ENCODE data around the gene TPH1. TPM values are rescaled to one million over a fixed set of nuclear protein-coding genes. Genes with fewer than 3 reads are reported as not detected.

Gene TPH1
- polyA plus RNA-seq, 3 donors from 2014 or later = not detected

- H3K36me3 Mint-ChIP-seq = peaks cover 0 to 4% (median under 1%) of the 10 kb centered on the region in 3 donors
- DNase-seq = no peak
- H3K27ac Mint-ChIP-seq = no peak overlapping the region
- H3K9me3 Mint-ChIP-seq = no peaks in the 10 kb centered on the region
- no peak overlapping the region for H3K4me3 Mint-ChIP-seq
- no peaks in the 10 kb centered on the region for H3K4me1 Mint-ChIP-seq
- H3K27me3 Mint-ChIP-seq (ENCODE audit: low read depth in 3 of 3) = peaks cover 0 to 2% (median 0%) of the 10 kb centered on the region in 3 donors
Observed at GRCh38 chr11:18063862-18064434, 17.9 kb upstream of the TPH1 start.

- Mint-ChIP-seq H3K4me3 (no peak overlapping the region), H3K27ac (no peak overlapping the region)
Observed at GRCh38 chr11:18063125-18063524, 17.1 kb upstream of the TPH1 start.

GRCh38 chr11:18061351-18061750, 15.3 kb upstream of the TPH1 start:
- no peak overlapping the region for H3K4me3 Mint-ChIP-seq
- H3K27me3 Mint-ChIP-seq (ENCODE audit: low read depth in 3 of 3) = peaks cover 0 to 2% (median 2%) of the 10 kb centered on the region in 3 donors
- DNase-seq = no peak
- H3K36me3 Mint-ChIP-seq = peaks cover 0 to 3% (median 0%) of the 10 kb centered on the region in 3 donors
- H3K9me3 Mint-ChIP-seq = no peaks in the 10 kb centered on the region
- no peak overlapping the region for H3K27ac Mint-ChIP-seq
- no peaks in the 10 kb centered on the region for H3K4me1 Mint-ChIP-seq

More at GRCh38 chr11:18063125-18063524, 17.1 kb upstream of the TPH1 start:
- H3K36me3 Mint-ChIP-seq = peaks cover 0 to 3% (median 0%) of the 10 kb centered on the region in 3 donors
- H3K9me3 Mint-ChIP-seq = no peaks in the 10 kb centered on the region
- no peaks in the 10 kb centered on the region for H3K4me1 Mint-ChIP-seq
- no peak for DNase-seq
- H3K27me3 Mint-ChIP-seq (ENCODE audit: low read depth in 3 of 3) = peaks cover 0 to 2% (median 2%) of the 10 kb centered on the region in 3 donors

GRCh38 chr11:18056561-18057181, 10.6 kb upstream of the TPH1 start:
- Mint-ChIP-seq H3K4me3 (no peak overlapping the region), H3K9me3 (peaks cover 0 to 2% (median 0%) of the 10 kb centered on the region in 6 donors), H3K4me1 (no peaks in the 10 kb centered on the region), H3K36me3 (peaks cover 0 to 5% (median 4%) of the 10 kb centered on the region in 3 donors), H3K27me3 (ENCODE audit: low read depth in 3 of 3) (peaks cover 0 to 4% (median 2%) of the 10 kb centered on the region in 3 donors), H3K27ac (no peak overlapping the region)
- no peak for DNase-seq

GRCh38 chr11:18054511-18055103, 8.5 kb upstream of the TPH1 start:
- Mint-ChIP-seq H3K27ac (no peak overlapping the region), H3K4me1 (no peaks in the 10 kb centered on the region)

GRCh38 chr11:18050848-18051247, 4.8 kb upstream of the TPH1 start:
- no peaks in the 10 kb centered on the region for H3K4me1 Mint-ChIP-seq
- H3K9me3 Mint-ChIP-seq = peaks cover 0 to 2% (median 0%) of the 10 kb centered on the region in 6 donors
- H3K36me3 Mint-ChIP-seq = peaks cover 0 to 12% (median 4%) of the 10 kb centered on the region in 3 donors
- H3K27ac Mint-ChIP-seq = no peak overlapping the region
- H3K27me3 Mint-ChIP-seq (ENCODE audit: low read depth in 3 of 3) = peaks cover 0 to 8% (median 6%) of the 10 kb centered on the region in 3 donors
- DNase-seq = no peak
- no peak overlapping the region for H3K4me3 Mint-ChIP-seq

More at GRCh38 chr11:18054511-18055103, 8.5 kb upstream of the TPH1 start:
- DNase-seq = no peak
- no peak overlapping the region for H3K4me3 Mint-ChIP-seq
- peaks cover 0 to 2% (median 0%) of the 10 kb centered on the region in 6 donors for H3K9me3 Mint-ChIP-seq
- peaks cover 0 to 6% (median 0%) of the 10 kb centered on the region in 3 donors for H3K27me3 Mint-ChIP-seq (ENCODE audit: low read depth in 3 of 3)
- H3K36me3 Mint-ChIP-seq = peaks cover 0 to 5% (median 4%) of the 10 kb centered on the region in 3 donors

- Mint-ChIP-seq H3K4me3 (no peak overlapping the region), H3K27ac (no peak overlapping the region), H3K9me3 (no peaks in the 10 kb centered on the region), H3K4me1 (no peaks in the 10 kb centered on the region), H3K27me3 (ENCODE audit: low read depth in 3 of 3) (peaks cover 0 to 5% (median 3%) of the 10 kb centered on the region in 3 donors), H3K36me3 (no peaks in the 10 kb centered on the region)
- no peak for DNase-seq
Observed at GRCh38 chr11:18036456-18036855, 9.6 kb downstream of the TPH1 start.

GRCh38 chr11:18027475-18027874, 18.6 kb downstream of the TPH1 start:
- Mint-ChIP-seq H3K4me1 (no peaks in the 10 kb centered on the region), H3K36me3 (no peaks in the 10 kb centered on the region), H3K4me3 (no peak overlapping the region), H3K27ac (no peak overlapping the region), H3K9me3 (no peaks in the 10 kb centered on the region), H3K27me3 (ENCODE audit: low read depth in 3 of 3) (no peaks in the 10 kb centered on the region)
- no peak for DNase-seq

GRCh38 chr11:18022419-18022818, 23.6 kb downstream of the TPH1 start:
- no peak for DNase-seq
- peaks cover 0 to 3% (median 0%) of the 10 kb centered on the region in 3 donors for H3K36me3 Mint-ChIP-seq
- no peak overlapping the region for H3K4me3 Mint-ChIP-seq
- no peaks in the 10 kb centered on the region for H3K9me3 Mint-ChIP-seq
- H3K4me1 Mint-ChIP-seq = no peaks in the 10 kb centered on the region
- peaks cover 0 to 1% (median 0%) of the 10 kb centered on the region in 3 donors for H3K27me3 Mint-ChIP-seq (ENCODE audit: low read depth in 3 of 3)
- H3K27ac Mint-ChIP-seq = no peak overlapping the region

- Mint-ChIP-seq H3K4me1 (peaks cover 2 to 4% of the 10 kb centered on the region in 2 donors), H3K27ac (no peak overlapping the region), H3K4me3 (no peak overlapping the region), H3K9me3 (no peaks in the 10 kb centered on the region), H3K36me3 (peaks cover 0 to 3% (median 0%) of the 10 kb centered on the region in 3 donors), H3K27me3 (ENCODE audit: low read depth in 3 of 3) (peaks cover 0 to 3% (median 1%) of the 10 kb centered on the region in 3 donors)
- DNase-seq = no peak
Observed at GRCh38 chr11:18019650-18020049, 26.4 kb downstream of the TPH1 start.

GRCh38 chr11:18016789-18017188, 29.3 kb downstream of the TPH1 start:
- Mint-ChIP-seq H3K4me3 (no peak overlapping the region), H3K36me3 (peaks cover 0 to 3% (median 0%) of the 10 kb centered on the region in 3 donors), H3K9me3 (no peaks in the 10 kb centered on the region), H3K4me1 (peaks cover 24 to 26% of the 10 kb centered on the region in 2 donors), H3K27ac (no peak overlapping the region), H3K27me3 (ENCODE audit: low read depth in 3 of 3) (peaks cover 2 to 13% (median 7%) of the 10 kb centered on the region in 3 donors)
- no peak for DNase-seq

- Mint-ChIP-seq H3K27ac (peak overlapping the region in 4 of 6 donors; percentile 65 to 98 (median 70)), H3K4me3 (peak overlapping the region in 3 of 5 donors; percentile 40 to 98 (median 59)), H3K4me1 (peaks cover 28 to 39% of the 10 kb centered on the region in 2 donors), H3K36me3 (peaks cover 0 to 3% (median 0%) of the 10 kb centered on the region in 3 donors), H3K27me3 (ENCODE audit: low read depth in 3 of 3) (peaks cover 4 to 15% (median 7%) of the 10 kb centered on the region in 3 donors), H3K9me3 (no peaks in the 10 kb centered on the region)
- DNase-seq = no peak
Observed at GRCh38 chr11:18014876-18015275, 31.2 kb downstream of the TPH1 start.

- no peaks in the 10 kb centered on the region for H3K9me3 Mint-ChIP-seq
- H3K4me1 Mint-ChIP-seq = peaks cover 28 to 39% of the 10 kb centered on the region in 2 donors
- H3K4me3 Mint-ChIP-seq = peak overlapping the region; percentile 98 to 100 (median 99)
- DNase-seq = no peak
- H3K36me3 Mint-ChIP-seq = no peaks in the 10 kb centered on the region
- peaks cover 4 to 15% (median 7%) of the 10 kb centered on the region in 3 donors for H3K27me3 Mint-ChIP-seq (ENCODE audit: low read depth in 3 of 3)
- peak overlapping the region; percentile 97 to 100 (median 98) for H3K27ac Mint-ChIP-seq
Observed at GRCh38 chr11:18013790-18014507, 32.1 kb downstream of the TPH1 start.

Data from immature natural killer cell (primary cell).